OCI-LY7 (cell line): ENCODE measurements around the gene ZC3H4. TPM values are rescaled to one million over a fixed set of nuclear protein-coding genes. Genes with fewer than 3 reads are reported as not detected.

ENCODE experiments used
- BruUV-seq: library from RNA; stranded (reverse); fragments of 400-500 nt; replicated peaks from 2 replicates; lab custom pipeline; 2021; lab: Mats Ljungman, UMichigan
- CTCF ChIA-PET: fragments of 300-600 bp; sonication (Branson Sonifier 250); formaldehyde crosslinking; loops from one replicate; lab custom pipeline; 2022; ENCODE audit warnings: antibody characterized with exemption; ENCODE audit not compliant: unreplicated experiment; lab: Charles Lee
- POLR2A ChIA-PET: fragments of 300-600 bp; sonication (Branson Sonifier 250); formaldehyde crosslinking; loops from one replicate; lab custom pipeline; 2022; ENCODE audit warnings: antibody characterized with exemption; lab: Charles Lee
- DNase-seq: peaks from one replicate; pipeline ENCODE4 v3.0.0-alpha.2; 2015; ENCODE audit warnings: low spot score
- H2AFZ ChIP-seq: fragments of 200-600 bp; sonication (generic), shearing (Covaris generic); 2 replicates; pipeline ENCODE4 v1.6.1; 2014; ENCODE audit warnings: mild to moderate bottlenecking, antibody characterized with exemption, low read length, moderate library complexity
- H3K27ac ChIP-seq: fragments of 200-600 bp; sonication (generic); 2 replicates; pipeline ENCODE4 v1.5.1; 2014; ENCODE audit warnings: mixed run types, low read depth, mild to moderate bottlenecking, moderate library complexity, low read length, inconsistent platforms; ENCODE audit not compliant: poor library complexity, severe bottlenecking
- H3K36me3 ChIP-seq: fragments of 200-600 bp; sonication (generic); 2 replicates; pipeline ENCODE4 v1.6.1; 2014; ENCODE audit warnings: mild to moderate bottlenecking, antibody characterized with exemption, low read length, moderate library complexity, mixed read lengths; ENCODE audit not compliant: insufficient read depth
- H3K4me1 ChIP-seq: fragments of 200-600 bp; sonication (generic); 2 replicates; pipeline ENCODE4 v1.5.1; 2014; ENCODE audit warnings: mild to moderate bottlenecking, low read length; ENCODE audit not compliant: insufficient read depth, poor library complexity, severe bottlenecking
- H3K4me2 ChIP-seq: fragments of 200-600 bp; sonication (generic); 2 replicates; pipeline ENCODE4 v1.6.1; 2014; ENCODE audit warnings: mild to moderate bottlenecking, low read length
- H3K4me3 ChIP-seq: fragments of 200-600 bp; sonication (generic); 2 replicates; pipeline ENCODE4 v1.5.1; 2014; ENCODE audit warnings: mild to moderate bottlenecking, low read depth, low read length; ENCODE audit not compliant: poor library complexity, severe bottlenecking
- H3K79me2 ChIP-seq: fragments of 200-600 bp; sonication (generic); 2 replicates; pipeline ENCODE4 v1.6.1; 2016; ENCODE audit warnings: low read depth, mild to moderate bottlenecking, low read length, moderate library complexity, mixed read lengths; ENCODE audit not compliant: insufficient read depth
- H3K9me2 ChIP-seq: fragments of 200-600 bp; sonication (generic); 2 replicates; pipeline ENCODE4 v1.6.1; 2016; ENCODE audit warnings: mild to moderate bottlenecking, low read length, mixed read lengths; ENCODE audit not compliant: insufficient read depth
- H3K9me3 ChIP-seq: fragments of 200-600 bp; sonication (generic); 2 replicates; pipeline ENCODE4 v1.6.1; 2014; ENCODE audit warnings: mild to moderate bottlenecking, mixed run types, low read length, mixed read lengths
- H4K20me1 ChIP-seq: fragments of 200-600 bp; sonication (generic); 2 replicates; pipeline ENCODE4 v1.6.1; 2014; ENCODE audit warnings: mild to moderate bottlenecking, antibody characterized with exemption, low read length, moderate library complexity, mixed read lengths; ENCODE audit not compliant: insufficient read depth
- CTCF ChIP-seq: fragments of 200-600 bp; sonication (generic); conservative IDR thresholded peaks from 2 replicates; pipeline ENCODE4 v1.5.1; 2014; ENCODE audit warnings: mild to moderate bottlenecking, antibody characterized with exemption, low read length, moderate library complexity, mixed read lengths
- EZH2phosphoT487 ChIP-seq: fragments of 200-600 bp; sonication (generic); IDR thresholded peaks from 2 replicates; pipeline ENCODE4 v1.6.1; 2018; ENCODE audit warnings: low read depth, borderline replicate concordance, mild to moderate bottlenecking, mixed run types, antibody characterized with exemption, low read length, moderate library complexity, mixed read lengths
- intact Hi-C: fragments of 100-400 bp; cut with micrococcal nuclease; formaldehyde crosslinking; loops from one replicate; pipeline ENCODE4 v1.10.0; 2022; ENCODE audit not compliant: unreplicated experiment
- total RNA-seq, 2 experiments: library from RNA; depleted of rRNA in 1 of 2; stranded (reverse); fragments of >200 nt in 1 of 2; shearing (Covaris generic) in 1 of 2; gene quantifications; 2 replicates each; pipeline ENCODE4 v1.2.3, GENCODE V29; 2014 to 2022

ZC3H4 gene
- total RNA-seq, 2 experiments from 2014 or later = 23.0 to 76.8 TPM

- H3K9me3 ChIP-seq = no peaks in the 10 kb centered on the region
- CTCF ChIA-PET = no interaction called here
- POLR2A ChIA-PET = no interaction called here
- no peak overlapping the region for H3K27ac ChIP-seq
- H2AFZ ChIP-seq = no peak overlapping the region
- no peak overlapping the region for H3K4me3 ChIP-seq
- H3K4me2 ChIP-seq = no peak overlapping the region
- DNase-seq = no peak
- no peaks in the 10 kb centered on the region for H3K4me1 ChIP-seq
- no peaks in the 10 kb centered on the region for H4K20me1 ChIP-seq
- intact Hi-C loops = no loop called here
- H3K36me3 ChIP-seq = peaks cover 77% of the 10 kb centered on the region
- H3K9me2 ChIP-seq = no peaks in the 10 kb centered on the region
- BruUV-seq = no TSS peak
- H3K79me2 ChIP-seq = peaks cover 69% of the 10 kb centered on the region
- no peak for TF ChIP-seq EZH2phosphoT487
- TF ChIP-seq CTCF = no peak
Measured at GRCh38 chr19:47097396-47098201, 16.0 kb downstream of the ZC3H4 start.

- POLR2A ChIA-PET = no interaction called here
- CTCF ChIA-PET = no interaction called here
- Histone ChIP-seq H3K4me1 (no peaks in the 10 kb centered on the region), H3K79me2 (peaks cover 61% of the 10 kb centered on the region), H3K4me2 (no peak overlapping the region), H4K20me1 (no peaks in the 10 kb centered on the region), H3K36me3 (peaks cover 79% of the 10 kb centered on the region), H3K4me3 (no peak overlapping the region), H3K9me3 (no peaks in the 10 kb centered on the region), H2AFZ (no peak overlapping the region), H3K9me2 (no peaks in the 10 kb centered on the region), H3K27ac (no peak overlapping the region)
- intact Hi-C loops = no loop called here
- no TSS peak for BruUV-seq
- no peak for DNase-seq
- no peak for TF ChIP-seq CTCF
- TF ChIP-seq EZH2phosphoT487 = no peak
Measured at GRCh38 chr19:47096721-47097120, 16.9 kb downstream of the ZC3H4 start.

- Histone ChIP-seq H2AFZ (no peak overlapping the region), H3K4me1 (no peaks in the 10 kb centered on the region), H3K4me2 (no peak overlapping the region), H3K4me3 (no peak overlapping the region), H3K9me2 (no peaks in the 10 kb centered on the region), H3K36me3 (peaks cover 83% of the 10 kb centered on the region), H3K79me2 (peaks cover 61% of the 10 kb centered on the region), H4K20me1 (no peaks in the 10 kb centered on the region), H3K9me3 (no peaks in the 10 kb centered on the region), H3K27ac (no peak overlapping the region)
- intact Hi-C loops = no loop called here
- TF ChIP-seq EZH2phosphoT487 (no peak), CTCF (no peak)
- BruUV-seq = no TSS peak
- ChIA-PET CTCF (no interaction called here), POLR2A (no interaction called here)
- DNase-seq = no peak
Measured at GRCh38 chr19:47096100-47096704, 17.4 kb downstream of the ZC3H4 start.
